K562 (cell line): ENCODE results near the gene AMN1. TPM values are rescaled to one million over a fixed set of nuclear protein-coding genes. Genes with fewer than 3 reads are reported as not detected.
A peak's percentile ranks its signal among the peaks of the same experiment; 100 is the strongest.

Experiments used
- ATAC-seq: fragments of 200-7000 bp; cut with Tn5 transposase; 3 replicates; pipeline ENCODE4 v1.9.1; 2020; ENCODE audit warnings: moderate library complexity
- BruUV-seq: library from RNA; stranded (reverse); fragments of 400-500 nt; replicated peaks from 2 replicates; lab custom pipeline; 2021; lab: Mats Ljungman, UMichigan
- CTCF ChIA-PET: fragments of 300-600 bp; formaldehyde crosslinking; extraction: SDS; loops from one replicate; lab custom pipeline; 2021; ENCODE audit warnings: low intra/inter-chr PET ratio; lab: Yijun Ruan, JAX
- POLR2A ChIA-PET: fragments of 300-600, 350-650 bp; sonication (Branson Sonifier 250); formaldehyde crosslinking; extraction: SDS; loops from one replicate; lab custom pipeline; 2021; ENCODE audit warnings: antibody characterized with exemption, inconsistent platforms; lab: Yijun Ruan, JAX
- DNase-seq, 4 experiments: peaks; one replicate each; pipeline versions ENCODE4 v3.0.0 to v3.0.0-alpha.2; 2011 to 2018; ENCODE audit warnings: low spot score in 3 of 4, mixed read lengths in 3 of 4; ENCODE audit errors: extremely low read depth in 1 of 4
- FAIRE-seq: peaks from 2 replicates; lab custom pipeline; 2011; peaks lifted over from hg19 to GRCh38; lab: Jason Lieb, UNC
- H2AFZ ChIP-seq: 2 replicates; pipeline ENCODE4 v1.6.0; 2011; ENCODE audit warnings: low read depth, low read length, control low read depth, inconsistent platforms
- H3K27ac ChIP-seq: fragments of 200-600 bp; 3 replicates; pipeline ENCODE4 v1.8.0; 2011; ENCODE audit warnings: low read depth, mild to moderate bottlenecking, control low read depth, inconsistent platforms, low read length, moderate library complexity, mixed read lengths; ENCODE audit errors: extremely low read depth
- H3K27me3 ChIP-seq, 2 experiments: fragments of 300-600 bp in 1 of 2; 2 replicates in 1 of 2; 3 replicates in 1 of 2; pipeline versions ENCODE4 v1.6.0 to v1.8.0; 2011; ENCODE audit warnings: inconsistent platforms in 2 of 2, low read length in 2 of 2, mild to moderate bottlenecking in 1 of 2, mixed read lengths in 1 of 2, moderate library complexity in 1 of 2; ENCODE audit not compliant: control insufficient read depth in 2 of 2, insufficient read depth in 2 of 2
- H3K36me3 ChIP-seq: fragments of 300-600 bp; 3 replicates; pipeline ENCODE4 v1.8.0; 2011; ENCODE audit warnings: mild to moderate bottlenecking, low read length, inconsistent platforms; ENCODE audit not compliant: control insufficient read depth, insufficient read depth
- H3K4me1 ChIP-seq, 2 experiments: fragments of 200-600 bp in 1 of 2; replicated peaks in 1 of 2; 2 replicates in 1 of 2; 3 replicates in 1 of 2; pipeline versions ENCODE4 v1.5.1 to v1.8.0; 2011; ENCODE audit warnings: inconsistent platforms in 2 of 2, low read length in 2 of 2, mild to moderate bottlenecking in 1 of 2, mixed read lengths in 1 of 2, moderate library complexity in 1 of 2; ENCODE audit not compliant: control insufficient read depth in 2 of 2, insufficient read depth in 2 of 2
- H3K4me2 ChIP-seq: 2 replicates; pipeline ENCODE4 v1.6.1; 2011; ENCODE audit warnings: low read length, control low read depth, inconsistent platforms, mixed read lengths; ENCODE audit not compliant: insufficient read depth
- H3K4me3 ChIP-seq: fragments of 200-600 bp; sonication (generic), shearing (Covaris generic); 2 replicates; pipeline ENCODE4 v1.5.1; 2016; ENCODE audit warnings: control low read depth, inconsistent platforms
- H3K79me2 ChIP-seq: fragments of 200-600 bp; 3 replicates; pipeline ENCODE4 v1.8.0; 2011; ENCODE audit warnings: low read length, inconsistent platforms; ENCODE audit not compliant: control insufficient read depth, insufficient read depth
- H3K9ac ChIP-seq, 2 experiments: 2 replicates each; pipeline versions ENCODE4 v1.6.0 to v1.6.1; 2011; ENCODE audit warnings: low read depth in 2 of 2, low read length in 2 of 2, control low read depth in 1 of 2, inconsistent platforms in 1 of 2, mild to moderate bottlenecking in 1 of 2, mixed read lengths in 1 of 2; ENCODE audit not compliant: insufficient read depth in 1 of 2
- H3K9me1 ChIP-seq: one replicate; pipeline ENCODE4 v1.6.0; 2011; ENCODE audit warnings: inconsistent platforms, mild to moderate bottlenecking, low read length, moderate library complexity; ENCODE audit not compliant: control insufficient read depth, insufficient read depth
- H3K9me3 ChIP-seq: replicated peaks from 2 replicates; pipeline ENCODE4 v1.5.1; 2011; ENCODE audit warnings: low read depth, low read length, inconsistent platforms; ENCODE audit not compliant: control insufficient read depth, insufficient read depth
- H4K20me1 ChIP-seq: replicated peaks from 2 replicates; pipeline ENCODE4 v1.6.1; 2011; ENCODE audit warnings: low read length, inconsistent platforms, mixed read lengths; ENCODE audit not compliant: control insufficient read depth, insufficient read depth
- CEBPB ChIP-seq: fragments of 450-650 bp; IDR thresholded peaks from 2 replicates; pipeline ENCODE4 v1.6.1; 2016; ENCODE audit warnings: missing genetic modification characterization, missing compliant biosample characterization
- CREB1 ChIP-seq, 2 experiments: sonication (generic) in 1 of 2; formaldehyde crosslinking in 1 of 2; IDR thresholded peaks; 2 replicates each; pipeline versions ENCODE4 v1.6.1 to v1.8.0; 2012 to 2022; ENCODE audit warnings: inconsistent platforms in 1 of 2, mild to moderate bottlenecking in 1 of 2, missing genetic modification reagents in 1 of 2, moderate library complexity in 1 of 2
- E2F3 ChIP-seq: fragments of 250-450 bp; sonication (Bioruptor Pico); IDR thresholded peaks from 2 replicates; pipeline ENCODE4 v1.4.0; 2020; ENCODE audit warnings: mild to moderate bottlenecking
- MEIS2 ChIP-seq: fragments of 450-650 bp; IDR thresholded peaks from 2 replicates; pipeline ENCODE4 v1.6.1; 2014; ENCODE audit warnings: mild to moderate bottlenecking; ENCODE audit not compliant: partially characterized antibody
- NR0B1 ChIP-seq: fragments of 450-650 bp; IDR thresholded peaks from one replicate; pipeline ENCODE4 v1.6.1; 2018; ENCODE audit warnings: mild to moderate bottlenecking, moderate library complexity; ENCODE audit not compliant: partially characterized antibody
- PHB2 ChIP-seq: fragments of 450-650 bp; IDR thresholded peaks from 2 replicates; pipeline ENCODE4 v1.6.1; 2017; ENCODE audit warnings: low read depth
- PTBP1 ChIP-seq: fragments of 200-400 bp; formaldehyde crosslinking; IDR thresholded peaks from 2 replicates; pipeline ENCODE4 v1.6.1; 2017; ENCODE audit warnings: low read depth, low read length
- PTRF ChIP-seq: fragments of 450-650 bp; IDR thresholded peaks from 2 replicates; pipeline ENCODE4 v1.6.1; 2016; ENCODE audit warnings: mild to moderate bottlenecking, missing genetic modification characterization, missing compliant biosample characterization
- RAD21 ChIP-seq, 2 experiments: fragments of 250-450 bp in 1 of 2; fragments of 450-650 bp in 1 of 2; sonication (Bioruptor Pico) in 1 of 2; formaldehyde crosslinking in 1 of 2; IDR thresholded peaks in 1 of 2; conservative IDR thresholded peaks in 1 of 2; 2 replicates each; pipeline versions ENCODE4 v1.4.0 to v1.8.0; 2020 to 2022; ENCODE audit warnings: mild to moderate bottlenecking in 2 of 2, moderate library complexity in 1 of 2
- RNF219 ChIP-seq: fragments of 250-450 bp; sonication (Bioruptor Pico); IDR thresholded peaks from 2 replicates; pipeline ENCODE4 v1.5.0; 2022; ENCODE audit warnings: mild to moderate bottlenecking
- TFE3 ChIP-seq: fragments of 450-650 bp; formaldehyde crosslinking; IDR thresholded peaks from 2 replicates; pipeline ENCODE4 v1.4.0; 2020; ENCODE audit warnings: mild to moderate bottlenecking, mixed read lengths
- TGIF2 ChIP-seq: sonication (generic); formaldehyde crosslinking; IDR thresholded peaks from 2 replicates; pipeline ENCODE4 v1.8.1; 2022; ENCODE audit warnings: mild to moderate bottlenecking, missing genetic modification reagents, moderate library complexity
- ZNF77 ChIP-seq: fragments of 250-450 bp; sonication (Bioruptor Pico); IDR thresholded peaks from 2 replicates; pipeline ENCODE4 v1.5.0; 2020
- WGBS: fragments of 100-300 bp; shearing (Covaris generic); methylation state at CpG from one replicate; pipeline ENCODE4 v1.1.6; 2016; ENCODE audit warnings: low coverage, mixed read lengths; ENCODE audit not compliant: insufficient coverage; ENCODE audit errors: missing lambda C conversion rate; 5-methylcytosine and 5-hydroxymethylcytosine counted together
- in situ Hi-C: fragments of 300-500 bp; cut with MboI; formaldehyde crosslinking; loops from 4 replicates; pipeline ENCODE4 v1.15.0; 2018; ENCODE audit warnings: inconsistent platforms, mixed read lengths
- intact Hi-C: fragments of 100-400 bp; cut with micrococcal nuclease; formaldehyde crosslinking; loops from 2 replicates; pipeline ENCODE4 v1.14.2; 2022
- polyA plus RNA-seq, 8 experiments: library from polyadenylated mRNA; depleted of rRNA in 4 of 8; stranded (reverse) in 5 of 8; unstranded in 3 of 8; fragments of >200 nt; fragmentation: Nextera tagmentation in 2 of 8; fragmentation: Illumina TruSeq in 1 of 8; extraction: Ambion mirVana in 2 of 8; extraction: Trizol in 1 of 8; gene quantifications; 2 replicates each; pipeline versions ENCODE4 v1.2.1 to v1.2.3, GENCODE V29; 2011 to 2014; ENCODE audit warnings: inconsistent platforms in 1 of 8, missing spikeins in 1 of 8
- total RNA-seq, 7 experiments: library from RNA; depleted of rRNA in 6 of 7; stranded (reverse); fragments of >200 nt in 6 of 7; fragmentation: Illumina TruSeq in 2 of 7; extraction: Trizol in 2 of 7; gene quantifications; 2 replicates each; pipeline versions ENCODE4 v1.2.1 to v1.2.3, GENCODE V29; 2011 to 2021; ENCODE audit warnings: low replicate concordance in 1 of 7

The AMN1 gene
- total and polyA plus RNA-seq, 9 of the 15 experiments (the other 6 are each of a cell fraction or from before 2014, with no cell fraction given) = 5.2 to 27.6 (median 13.0) TPM

GRCh38 chr12:31662176-31662849, 66.5 kb downstream of the AMN1 start (continued):
- no peak for TF ChIP-seq RNF219 (CRISPR knock-in tag)
- no peak for TF ChIP-seq TGIF2 (CRISPR knock-in tag)
- TF ChIP-seq PTBP1 = no peak
- TF ChIP-seq CEBPB (tag) = peak; percentile 62

GRCh38 chr12:31659087-31659942, 69.5 kb downstream of the AMN1 start, which contains the start of gene ETFBKMT:
TSS of gene ETFBKMT (plus strand) at chr12:31659688. CDS start at chr12:31661954, 2,266 bp downstream.
- Histone ChIP-seq H3K27ac (peak within 1 kb of the TSS; percentile 96), H3K27me3 (no peaks in the 10 kb centered on the region), H3K79me2 (no peaks in the 10 kb centered on the region), H3K4me1 (peaks cover 0 to 3% of the 10 kb centered on the region in 2 experiments; a peak in 2 of 5 replicates), H3K9me1 (no peaks in the 10 kb centered on the region), H3K9ac (peak within 1 kb of the TSS; percentile 81 to 93), H3K36me3 (no peaks in the 10 kb centered on the region), H3K4me2 (peak within 1 kb of the TSS; percentile 99), H3K9me3 (no peaks in the 10 kb centered on the region), H2AFZ (peak within 1 kb of the TSS; percentile 99), H3K4me3 (peak within 1 kb of the TSS; percentile 62), H4K20me1 (no peaks in the 10 kb centered on the region)
- FAIRE-seq (peak; percentile 97), DNase-seq (peak; percentile 90 to 98 (median 90)), ATAC-seq (peak; percentile 99)
- ChIA-PET CTCF (no interaction called here), POLR2A (interaction anchor here (0.6 to 1.8 kb wide), 7 partner anchors 15 to 373 kb away, joined by 3 to 7 read pairs (median 3); no protein-coding TSS in a partner anchor)
- under 1% methylated on average over 39 of the region's 47 CpGs for WGBS
- TSS peak; percentile 96 for BruUV-seq
- intact Hi-C loops = loop anchor here (1.0 to 10.0 kb wide), 4 partner anchors 73 to 1095 kb away; partner anchors contain the start of gene YARS2
- in situ Hi-C loops = loop anchor here (5.0 kb wide), 1 partner anchor 648 kb away; no protein-coding TSS in a partner anchor
- TF ChIP-seq TFE3 (CRISPR knock-in tag) (no peak), NR0B1 (no peak), RAD21 (CRISPR knock-in tag; conservative IDR thresholded peaks at IDR 0.05 in 1 of 2, IDR thresholded peaks at IDR 0.05 in 1 of 2) (peak; percentile 48 to 51), MEIS2 (peak; percentile 77), E2F3 (CRISPR knock-in tag) (peak; percentile 68; the same call in 1 of the 2 replicates), ZNF77 (CRISPR knock-in tag) (no peak), PHB2 (no peak), PTRF (tag) (no peak), CREB1 (IDR thresholded peaks at IDR 0.05) (peak; percentile 90), CREB1 (CRISPR knock-in tag; IDR thresholded peaks at IDR 0.05) (peak; percentile 88)
